ENCODE measurements around the gene RNF11. TPM values are rescaled to one million over a fixed set of nuclear protein-coding genes. Genes with fewer than 3 reads are reported as not detected.
"Not testable (repeated sequence)": the region's sequence is repeated elsewhere in the genome, so short reads cannot be mapped to it uniquely, and the experiment has no call there.

The RNF11 gene
- total RNA-seq, 1 donor from 2014 or later, result 94.0 TPM

DNA sequence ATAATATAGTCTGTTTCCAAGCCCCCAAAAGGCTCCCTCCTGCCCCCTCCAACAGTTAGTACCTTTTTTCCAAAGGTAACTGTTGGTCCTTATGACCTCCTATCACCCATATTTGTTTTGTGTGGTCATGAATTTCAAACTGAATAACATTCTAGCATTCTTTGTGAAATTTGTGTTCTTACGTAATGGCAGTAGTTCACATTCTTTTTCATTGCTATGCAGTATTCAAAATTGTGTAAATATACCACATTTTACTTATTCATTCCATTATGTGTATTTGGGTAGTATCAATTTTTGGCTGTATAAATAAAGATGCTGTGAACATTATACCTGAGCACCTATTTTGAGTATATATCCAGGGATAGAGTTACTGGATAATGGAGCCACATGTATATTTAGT, 13.4 kb downstream of the RNF11 start:
- ATAC-seq, result no peak
- Histone ChIP-seq H3K27me3 (no peaks in the 10 kb centered on the region), H3K4me1 (peaks cover 10% of the 10 kb centered on the region), H3K27ac (no peak overlapping the region), H3K4me3 (no peak overlapping the region), H3K9me3 (no peaks in the 10 kb centered on the region), H3K36me3 (no peaks in the 10 kb centered on the region)
- TF ChIP-seq, protein P1, sequence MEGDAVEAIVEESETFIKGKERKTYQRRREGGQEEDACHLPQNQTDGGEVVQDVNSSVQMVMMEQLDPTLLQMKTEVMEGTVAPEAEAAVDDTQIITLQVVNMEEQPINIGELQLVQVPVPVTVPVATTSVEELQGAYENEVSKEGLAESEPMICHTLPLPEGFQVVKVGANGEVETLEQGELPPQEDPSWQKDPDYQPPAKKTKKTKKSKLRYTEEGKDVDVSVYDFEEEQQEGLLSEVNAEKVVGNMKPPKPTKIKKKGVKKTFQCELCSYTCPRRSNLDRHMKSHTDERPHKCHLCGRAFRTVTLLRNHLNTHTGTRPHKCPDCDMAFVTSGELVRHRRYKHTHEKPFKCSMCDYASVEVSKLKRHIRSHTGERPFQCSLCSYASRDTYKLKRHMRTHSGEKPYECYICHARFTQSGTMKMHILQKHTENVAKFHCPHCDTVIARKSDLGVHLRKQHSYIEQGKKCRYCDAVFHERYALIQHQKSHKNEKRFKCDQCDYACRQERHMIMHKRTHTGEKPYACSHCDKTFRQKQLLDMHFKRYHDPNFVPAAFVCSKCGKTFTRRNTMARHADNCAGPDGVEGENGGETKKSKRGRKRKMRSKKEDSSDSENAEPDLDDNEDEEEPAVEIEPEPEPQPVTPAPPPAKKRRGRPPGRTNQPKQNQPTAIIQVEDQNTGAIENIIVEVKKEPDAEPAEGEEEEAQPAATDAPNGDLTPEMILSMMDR (IDR thresholded peaks at IDR 0.05), result no peak
- no peak for DNase-seq
- intact Hi-C loops (cut with DNase I), result no loop called here

DNA sequence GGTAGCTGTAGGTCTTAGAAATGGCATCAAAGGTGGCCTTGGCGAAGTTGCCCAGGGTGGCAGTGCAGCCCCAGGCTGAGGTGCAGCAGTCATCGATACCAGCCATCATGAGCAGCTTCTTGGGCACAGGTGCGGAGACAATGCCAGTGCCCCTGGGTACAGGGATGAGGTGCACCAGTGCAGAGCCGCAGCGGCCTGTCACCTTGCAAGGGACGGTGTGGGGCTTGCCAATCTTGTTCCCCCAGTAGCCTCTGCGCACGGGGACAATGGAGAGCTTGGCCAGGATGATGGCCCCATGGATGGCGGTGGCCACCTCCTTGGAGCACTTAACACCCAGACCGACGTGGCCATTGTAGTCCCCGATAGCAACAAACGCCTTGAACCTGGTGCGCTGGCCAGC, 14.7 kb downstream of the RNF11 start:
- H3K27me3 ChIP-seq; DNase-seq; H3K9me3 ChIP-seq; ATAC-seq; H3K27ac ChIP-seq; H3K36me3 ChIP-seq; intact Hi-C loops (cut with DNase I); H3K4me1 ChIP-seq; H3K4me3 ChIP-seq: not testable (repeated sequence)

DNA sequence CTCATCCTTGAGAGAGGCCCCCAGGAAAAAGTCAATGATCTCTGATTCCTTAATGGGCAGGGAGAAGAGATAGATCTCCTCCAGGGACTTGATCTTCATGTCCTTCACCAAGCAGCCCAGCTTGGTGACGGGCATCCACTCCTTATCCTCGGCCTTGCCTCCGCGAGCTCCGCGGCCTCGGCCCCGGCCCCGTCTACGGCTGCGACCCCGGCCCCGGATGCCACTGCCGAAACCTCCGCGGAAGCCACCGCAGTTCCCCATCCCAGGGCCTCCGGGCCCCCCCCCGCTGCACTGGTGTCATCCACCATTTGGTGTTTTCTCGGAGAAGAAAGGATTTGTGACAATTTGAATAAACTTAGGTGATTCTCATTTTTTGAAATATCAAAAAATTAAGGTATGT, 15.1 kb downstream of the RNF11 start:
- H3K4me3 ChIP-seq; ATAC-seq; H3K27me3 ChIP-seq; intact Hi-C loops (cut with DNase I); H3K27ac ChIP-seq; H3K36me3 ChIP-seq; H3K9me3 ChIP-seq; H3K4me1 ChIP-seq; DNase-seq: not testable (repeated sequence)

DNA sequence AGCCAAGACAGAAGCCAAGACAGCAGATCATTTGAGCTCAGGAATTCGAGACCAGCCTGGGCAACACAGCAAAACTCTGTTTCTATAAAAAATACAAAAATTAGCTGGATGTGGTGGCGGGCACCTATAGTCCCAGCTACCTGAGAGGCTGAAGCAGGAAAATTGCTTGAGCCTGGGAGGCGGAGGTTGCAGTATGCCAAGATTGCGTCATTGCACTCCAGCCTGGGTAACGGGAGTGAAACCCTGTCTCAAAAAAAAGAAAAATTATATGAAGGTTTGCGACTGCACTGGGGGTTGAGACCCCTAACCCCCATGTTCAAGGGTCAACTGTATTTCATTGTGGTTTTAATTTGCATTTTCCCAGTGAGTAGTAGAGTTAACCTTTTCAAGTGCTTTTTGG, 16.3 kb downstream of the RNF11 start:
- ATAC-seq (no peak), DNase-seq (no peak)
- TF ChIP-seq, protein P1 (IDR thresholded peaks at IDR 0.05), result no peak
- no peaks in the 10 kb centered on the region for H3K27me3 ChIP-seq
- H3K4me1 ChIP-seq, result peaks cover 6% of the 10 kb centered on the region
- H3K4me3 ChIP-seq, result no peak overlapping the region
- no peaks in the 10 kb centered on the region for H3K9me3 ChIP-seq
- intact Hi-C loops (cut with DNase I), result no loop called here
- no peak overlapping the region for H3K27ac ChIP-seq
- H3K36me3 ChIP-seq, result no peaks in the 10 kb centered on the region

DNA sequence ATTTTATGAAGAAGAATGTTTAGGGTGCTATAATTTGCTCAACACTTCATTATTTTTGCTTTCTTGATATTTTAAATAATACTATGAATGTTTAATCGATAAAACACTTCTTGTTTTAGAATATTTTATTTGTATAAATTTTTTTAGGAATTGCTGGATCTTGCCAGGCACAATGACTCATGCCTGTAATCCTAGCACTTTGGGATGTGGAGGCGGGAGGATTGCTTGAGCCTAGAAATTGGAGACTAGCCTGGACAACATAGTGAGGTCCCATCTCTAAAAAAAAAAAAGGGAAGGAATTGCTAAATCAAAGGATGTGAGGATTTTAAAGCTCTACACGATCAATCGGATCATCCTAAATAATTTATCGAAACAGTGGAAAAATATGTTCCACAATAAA, 17.6 kb downstream of the RNF11 start:
- DNase-seq, result no peak
- H3K9me3 ChIP-seq, result no peaks in the 10 kb centered on the region
- H3K27me3 ChIP-seq, result no peaks in the 10 kb centered on the region
- TF ChIP-seq, protein P1 (IDR thresholded peaks at IDR 0.05), result no peak
- H3K36me3 ChIP-seq, result no peaks in the 10 kb centered on the region
- ATAC-seq, result no peak
- intact Hi-C loops (cut with DNase I), result no loop called here
- H3K4me3 ChIP-seq, result no peak overlapping the region
- H3K4me1 ChIP-seq, result peaks cover 3% of the 10 kb centered on the region
- no peak overlapping the region for H3K27ac ChIP-seq

DNA sequence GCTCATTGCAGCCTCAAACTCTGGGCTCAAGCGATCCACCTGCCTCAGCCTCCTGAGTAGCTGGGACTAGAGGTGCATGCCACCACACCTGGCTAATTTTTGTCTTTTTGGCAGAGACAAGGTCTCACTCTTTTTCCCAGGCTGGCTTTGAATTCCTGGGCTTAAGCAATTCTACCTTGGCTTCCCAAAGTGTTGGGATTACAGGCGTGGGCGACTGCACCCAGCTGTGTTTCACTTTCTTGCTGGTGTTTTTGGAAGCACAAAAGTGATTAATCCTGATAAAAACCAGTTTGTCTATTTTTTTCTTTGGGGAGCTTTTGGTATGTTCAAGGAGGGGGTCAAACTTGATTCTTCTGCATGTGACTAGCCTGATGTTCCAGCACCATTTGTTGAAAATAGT, 19.3 kb downstream of the RNF11 start:
- H3K27me3 ChIP-seq, result no peaks in the 10 kb centered on the region
- H3K9me3 ChIP-seq, result no peaks in the 10 kb centered on the region
- DNase-seq, result no peak
- intact Hi-C loops (cut with DNase I), result no loop called here
- H3K36me3 ChIP-seq, result no peaks in the 10 kb centered on the region
- H3K27ac ChIP-seq, result no peak overlapping the region
- TF ChIP-seq, protein P1 (IDR thresholded peaks at IDR 0.05), result no peak
- H3K4me1 ChIP-seq, result peaks cover 3% of the 10 kb centered on the region
- H3K4me3 ChIP-seq, result no peak overlapping the region
- no peak for ATAC-seq

DNA sequence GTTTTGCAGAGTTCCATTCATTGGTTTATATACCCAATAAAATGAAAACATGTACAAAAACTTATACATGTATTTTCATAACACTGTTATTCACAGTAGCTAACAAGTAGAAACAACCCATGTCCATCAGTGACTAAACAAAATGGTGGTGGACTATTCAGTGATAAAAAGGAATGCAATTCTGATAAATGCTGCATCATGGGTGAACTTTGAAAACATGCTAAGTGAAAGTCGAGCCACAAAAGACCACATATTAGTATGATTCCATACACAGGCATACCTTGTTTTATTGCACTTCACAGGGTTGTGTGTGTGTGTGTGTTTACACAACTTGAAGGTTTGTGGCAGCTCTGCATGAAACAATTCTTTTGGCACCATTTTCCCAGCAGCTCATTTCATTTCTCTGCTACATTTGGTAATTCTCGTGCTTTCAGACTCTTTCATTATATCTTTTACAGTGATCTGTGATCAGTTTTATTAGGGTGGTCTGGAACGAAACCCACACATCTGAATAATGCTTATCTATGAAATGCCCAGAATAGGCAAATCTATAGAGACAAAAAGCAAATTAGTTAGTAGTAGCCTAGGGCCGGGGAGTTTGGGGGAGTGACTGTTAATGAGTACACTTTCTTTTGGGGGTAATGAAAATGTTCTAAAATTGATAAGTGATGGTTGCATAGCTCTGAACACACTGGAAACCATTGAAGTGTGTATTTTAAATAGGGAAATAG, 27.2 kb downstream of the RNF11 start:
- intact Hi-C loops (cut with DNase I), result no loop called here
- peaks cover 45% of the 10 kb centered on the region for H3K4me1 ChIP-seq
- no peaks in the 10 kb centered on the region for H3K36me3 ChIP-seq
- ATAC-seq (no peak), DNase-seq (no peak)
- TF ChIP-seq, protein P1 (IDR thresholded peaks at IDR 0.05), result no peak
- no peaks in the 10 kb centered on the region for H3K27me3 ChIP-seq
- no peaks in the 10 kb centered on the region for H3K9me3 ChIP-seq
- H3K27ac ChIP-seq, result no peak overlapping the region
- no peak overlapping the region for H3K4me3 ChIP-seq
